Lower leg skin (tissue), 4 donors: ENCODE data around the gene AMOTL1. TPM values are rescaled to one million over a fixed set of nuclear protein-coding genes. Genes with fewer than 3 reads are reported as not detected.

Experiments used
- DNase-seq, 2 donors: peaks; one replicate each; pipeline ENCODE4 v3.0.0-alpha.2; 2019; ENCODE audit warnings: low spot score in 2 of 2
- H3K4me3 ChIP-seq: fragments of 200-600 bp; sonication (generic); 2 replicates; pipeline ENCODE4 v1.5.1; 2017; ENCODE audit warnings: mild to moderate bottlenecking, low read depth; ENCODE audit not compliant: poor library complexity, severe bottlenecking
- POLR2A ChIP-seq, 2 donors: fragments of 450-650 bp; IDR thresholded peaks; one replicate each; pipeline ENCODE4 v1.6.1; 2016 to 2017; ENCODE audit warnings: antibody characterized with exemption in 2 of 2, mild to moderate bottlenecking in 1 of 2, moderate library complexity in 1 of 2
- intact Hi-C: fragments of 100-400 bp; cut with DNase I; formaldehyde crosslinking; loops from one replicate; pipeline ENCODE4 v1.15.0; 2023; ENCODE audit warnings: low total_unique reads
- total RNA-seq, 4 donors: library from RNA; depleted of rRNA; stranded (reverse); fragments of >200 nt; gene quantifications; one replicate each; pipeline ENCODE4 v1.1.0, GENCODE V29; 2016
- TF ChIP-seq, protein P1 (sequence below), 3 donors: fragments of 450-650 bp; IDR thresholded peaks; one replicate each; pipeline ENCODE4 v1.5.1; 2016; ENCODE audit warnings: antibody characterized with exemption in 3 of 3, mild to moderate bottlenecking in 3 of 3, moderate library complexity in 2 of 3

Gene AMOTL1
- total RNA-seq, 4 donors from 2014 or later: 45.3 to 72.0 (median 64.8) TPM

DNA sequence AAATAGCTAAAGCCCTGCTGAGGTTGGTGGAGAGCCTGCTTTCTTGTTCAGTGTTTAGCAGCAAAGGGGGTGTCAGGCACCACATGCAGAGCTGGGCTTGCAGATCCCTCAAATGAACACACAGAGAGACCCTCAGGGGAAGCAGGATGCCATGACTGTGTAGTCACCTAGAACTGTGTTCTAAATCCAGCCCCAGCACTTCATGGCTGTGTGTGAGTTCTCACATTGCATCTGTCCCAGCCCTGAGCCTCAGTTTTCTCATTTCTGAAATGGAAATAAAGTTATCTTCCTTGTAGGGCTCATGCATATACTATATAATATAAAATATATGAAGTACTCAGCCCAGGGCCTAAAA is 158.1 kb downstream of the AMOTL1 start:
- no peak for DNase-seq
- TF ChIP-seq, protein P1, sequence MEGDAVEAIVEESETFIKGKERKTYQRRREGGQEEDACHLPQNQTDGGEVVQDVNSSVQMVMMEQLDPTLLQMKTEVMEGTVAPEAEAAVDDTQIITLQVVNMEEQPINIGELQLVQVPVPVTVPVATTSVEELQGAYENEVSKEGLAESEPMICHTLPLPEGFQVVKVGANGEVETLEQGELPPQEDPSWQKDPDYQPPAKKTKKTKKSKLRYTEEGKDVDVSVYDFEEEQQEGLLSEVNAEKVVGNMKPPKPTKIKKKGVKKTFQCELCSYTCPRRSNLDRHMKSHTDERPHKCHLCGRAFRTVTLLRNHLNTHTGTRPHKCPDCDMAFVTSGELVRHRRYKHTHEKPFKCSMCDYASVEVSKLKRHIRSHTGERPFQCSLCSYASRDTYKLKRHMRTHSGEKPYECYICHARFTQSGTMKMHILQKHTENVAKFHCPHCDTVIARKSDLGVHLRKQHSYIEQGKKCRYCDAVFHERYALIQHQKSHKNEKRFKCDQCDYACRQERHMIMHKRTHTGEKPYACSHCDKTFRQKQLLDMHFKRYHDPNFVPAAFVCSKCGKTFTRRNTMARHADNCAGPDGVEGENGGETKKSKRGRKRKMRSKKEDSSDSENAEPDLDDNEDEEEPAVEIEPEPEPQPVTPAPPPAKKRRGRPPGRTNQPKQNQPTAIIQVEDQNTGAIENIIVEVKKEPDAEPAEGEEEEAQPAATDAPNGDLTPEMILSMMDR (IDR thresholded peaks at IDR 0.05): no peak
- TF ChIP-seq POLR2A (IDR thresholded peaks at IDR 0.05): no peak
- no peak overlapping the region for H3K4me3 ChIP-seq
- intact Hi-C loops: no loop called here

Other genes starting within 250 kb of the AMOTL1 start
- gene FUT4, start 224.4 kb upstream of the AMOTL1 start, total RNA-seq: 1 to 10 TPM; 1.2 to 4.5 (median 2.3) TPM
- 1 to 10 TPM in 3 of 4 donors, under 1 TPM in 1; 0.67 to 3.3 (median 1.6) TPM for gene PIWIL4, start 201.0 kb upstream of the AMOTL1 start, total RNA-seq
- 10 to 100 TPM; 30.5 to 52.3 (median 34.9) TPM for gene CWC15, start 205.2 kb downstream of the AMOTL1 start, total RNA-seq
- gene KDM4D, start 205.4 kb downstream of the AMOTL1 start, total RNA-seq: 1 to 10 TPM in 2 of 4 donors, under 1 TPM in 2; 0.94 to 1.1 (median 1.0) TPM